Fibroblast of villous mesenchyme (primary cell): Measurements from ENCODE around the gene NOL12. TPM values are rescaled to one million over a fixed set of nuclear protein-coding genes. Genes with fewer than 3 reads are reported as not detected.
A peak's percentile ranks its signal among the peaks of the same experiment; 100 is the strongest.

Experiments used
- DNase-seq: peaks from one replicate; pipeline ENCODE4 v3.0.0-alpha.2; 2010; ENCODE audit warnings: low read depth
- H3K4me3 ChIP-seq: 2 replicates; pipeline ENCODE4 v1.5.1; 2011; ENCODE audit warnings: low read depth, mild to moderate bottlenecking, low read length
- CTCF ChIP-seq: IDR thresholded peaks from 2 replicates; pipeline ENCODE4 v1.5.1; 2012; ENCODE audit warnings: low read depth, mild to moderate bottlenecking, low read length; ENCODE audit not compliant: insufficient read depth
- total RNA-seq: library from RNA; depleted of rRNA; stranded (reverse); fragments of >200 nt; gene quantifications from 2 replicates; pipeline ENCODE4 v1.2.3, GENCODE V29; 2012

NOL12 gene
- total RNA-seq, 1 donor: 7.3 TPM

- no peak for DNase-seq
- no peak for TF ChIP-seq CTCF
- peak overlapping the region; percentile 72 for H3K4me3 ChIP-seq
These were observed 45.3 kb upstream of the NOL12 start for GRCh38 chr22:37640591-37641560.

GRCh38 chr22:37641561-37641949 is 44.6 kb upstream of the NOL12 start:
- no peak for DNase-seq
- no peak overlapping the region for H3K4me3 ChIP-seq
- no peak for TF ChIP-seq CTCF

- TF ChIP-seq CTCF: peak; percentile 90
These were observed 42.8 kb upstream of the NOL12 start for GRCh38 chr22:37643225-37643847.

GRCh38 chr22:37647317-37647716 is 38.8 kb upstream of the NOL12 start:
- no peak overlapping the region for H3K4me3 ChIP-seq
- DNase-seq: no peak
- no peak for TF ChIP-seq CTCF

More at GRCh38 chr22:37643225-37643847, 42.8 kb upstream of the NOL12 start:
- DNase-seq: peak; percentile 75
- no peak overlapping the region for H3K4me3 ChIP-seq

- no peak for DNase-seq
- no peak for TF ChIP-seq CTCF
- no peak overlapping the region for H3K4me3 ChIP-seq
These were observed 38.2 kb upstream of the NOL12 start for GRCh38 chr22:37647928-37648327.

GRCh38 chr22:37650463-37651136 is 35.5 kb upstream of the NOL12 start:
- TF ChIP-seq CTCF: no peak
- no peak for DNase-seq
- no peak overlapping the region for H3K4me3 ChIP-seq
